HK-2 (cell line): ENCODE results near the gene SYT7.
A peak's percentile ranks its signal among the peaks of the same experiment; 100 is the strongest.

ENCODE experiments used
- DNase-seq: peaks from one replicate; pipeline ENCODE4 v3.0.0-alpha.2; 2018; ENCODE audit not compliant: unreplicated experiment

SYT7 gene

GRCh38 chr11:61535998-61536675 is 44.7 kb downstream of the SYT7 start:
- DNase-seq = no peak

GRCh38 chr11:61534933-61535839 is 45.7 kb downstream of the SYT7 start:
- DNase-seq = no peak

GRCh38 chr11:61534025-61534932 is 46.6 kb downstream of the SYT7 start:
- no peak for DNase-seq

- no peak for DNase-seq
These were observed 47.5 kb downstream of the SYT7 start for GRCh38 chr11:61533401-61533800.

- DNase-seq = no peak
These were observed 47.9 kb downstream of the SYT7 start for GRCh38 chr11:61533039-61533375.

- peak; percentile 40 for DNase-seq
These were observed 48.5 kb downstream of the SYT7 start for GRCh38 chr11:61532134-61533038.

- DNase-seq = no peak
These were observed 49.8 kb downstream of the SYT7 start for GRCh38 chr11:61531044-61531443.

- DNase-seq = no peak
These were observed 51.2 kb downstream of the SYT7 start for GRCh38 chr11:61529537-61530225.

GRCh38 chr11:61528114-61528513 is 52.8 kb downstream of the SYT7 start:
- DNase-seq = no peak

GRCh38 chr11:61526956-61527731 is 53.7 kb downstream of the SYT7 start:
- DNase-seq = no peak

GRCh38 chr11:61526229-61526628 is 54.6 kb downstream of the SYT7 start:
- DNase-seq = no peak

- no peak for DNase-seq
These were observed 55.8 kb downstream of the SYT7 start for GRCh38 chr11:61524963-61525587.

GRCh38 chr11:61524446-61524845 is 56.4 kb downstream of the SYT7 start:
- DNase-seq = no peak

GRCh38 chr11:61522881-61523280 is 58.0 kb downstream of the SYT7 start:
- DNase-seq = no peak

- DNase-seq = no peak
These were observed 62.7 kb downstream of the SYT7 start for GRCh38 chr11:61518032-61518795.

GRCh38 chr11:61516675-61517572 is 64.0 kb downstream of the SYT7 start:
- no peak for DNase-seq

GRCh38 chr11:61516191-61516590 is 64.7 kb downstream of the SYT7 start:
- no peak for DNase-seq
